IMR-90 (cell line): Measurements from ENCODE around the gene RFT1. TPM values are rescaled to one million over a fixed set of nuclear protein-coding genes. Genes with fewer than 3 reads are reported as not detected.
A peak's percentile ranks its signal among the peaks of the same experiment; 100 is the strongest.

Source experiments
- ATAC-seq: fragments of 200-7000 bp; cut with Tn5 transposase; 2 replicates; pipeline ENCODE4 v1.9.1; 2020; ENCODE audit warnings: low read depth, mild to moderate bottlenecking, moderate library complexity
- BruUV-seq: library from RNA; stranded (reverse); fragments of 400-500 nt; replicated peaks from 2 replicates; lab custom pipeline; 2021; lab: Mats Ljungman, UMichigan
- CTCF ChIA-PET: fragments of 300-600 bp; formaldehyde crosslinking; extraction: SDS; loops from one replicate; lab custom pipeline; 2021; ENCODE audit warnings: antibody characterized with exemption; lab: Yijun Ruan, JAX
- POLR2A ChIA-PET: fragments of 300-600 bp; sonication (Branson Sonifier 250); formaldehyde crosslinking; loops from one replicate; lab custom pipeline; 2022; ENCODE audit warnings: antibody characterized with exemption; ENCODE audit not compliant: unreplicated experiment; lab: Charles Lee
- DNase-seq: peaks from one replicate; pipeline ENCODE4 v3.0.0; 2013
- H2AFZ ChIP-seq: replicated peaks from 2 replicates; pipeline ENCODE3; 2013; ENCODE audit warnings: low read length, mild to moderate bottlenecking; ENCODE audit not compliant: poor library complexity
- H2AK5ac ChIP-seq: 2 replicates; pipeline ENCODE4 v1.6.1; 2013; ENCODE audit warnings: low read depth, low read length, inconsistent platforms
- H2AK9ac ChIP-seq: replicated peaks from 2 replicates; pipeline ENCODE3; 2013; ENCODE audit warnings: mild to moderate bottlenecking, low read depth, low read length, moderate library complexity; ENCODE audit not compliant: poor library complexity
- H2BK120ac ChIP-seq: 2 replicates; pipeline ENCODE4 v1.6.1; 2013; ENCODE audit warnings: low read depth, low read length, inconsistent platforms
- H2BK15ac ChIP-seq: 3 replicates; pipeline ENCODE4 v1.6.1; 2013; ENCODE audit warnings: low read depth, low read length, inconsistent platforms
- H2BK20ac ChIP-seq: 2 replicates; pipeline ENCODE4 v1.6.1; 2013; ENCODE audit warnings: low read depth, mild to moderate bottlenecking, inconsistent platforms, low read length, moderate library complexity
- H2BK5ac ChIP-seq: 2 replicates; pipeline ENCODE4 v1.6.1; 2013; ENCODE audit warnings: mild to moderate bottlenecking, low read depth, low read length, inconsistent platforms; ENCODE audit not compliant: poor library complexity, severe bottlenecking
- H3K14ac ChIP-seq: replicated peaks from 2 replicates; pipeline ENCODE4 v1.6.1; 2013; ENCODE audit warnings: low read depth, low read length, inconsistent platforms
- H3K18ac ChIP-seq: 2 replicates; pipeline ENCODE4 v1.6.1; 2013; ENCODE audit warnings: low read depth, low read length, control low read depth
- H3K23ac ChIP-seq: 2 replicates; pipeline ENCODE4 v1.6.1; 2013; ENCODE audit warnings: low read depth, low read length, inconsistent platforms
- H3K27ac ChIP-seq: 2 replicates; pipeline ENCODE4 v1.5.1; 2013; ENCODE audit warnings: mild to moderate bottlenecking, control low read depth, low read length; ENCODE audit not compliant: insufficient read depth
- H3K27me3 ChIP-seq: 2 replicates; pipeline ENCODE4 v1.6.1; 2013; ENCODE audit warnings: low read length; ENCODE audit not compliant: control insufficient read depth, insufficient read depth
- H3K36me3 ChIP-seq: 2 replicates; pipeline ENCODE4 v1.6.1; 2013; ENCODE audit warnings: low read length, mixed read lengths; ENCODE audit not compliant: control insufficient read depth, insufficient read depth
- H3K4ac ChIP-seq: 2 replicates; pipeline ENCODE4 v1.6.1; 2013; ENCODE audit warnings: low read depth, low read length, inconsistent platforms
- H3K4me1 ChIP-seq: 2 replicates; pipeline ENCODE4 v1.6.1; 2013; ENCODE audit warnings: low read length, mixed read lengths; ENCODE audit not compliant: control insufficient read depth, insufficient read depth
- H3K4me2 ChIP-seq: 2 replicates; pipeline ENCODE4 v1.6.1; 2013; ENCODE audit warnings: low read depth, mild to moderate bottlenecking, control low read depth, low read length, moderate library complexity
- H3K4me3 ChIP-seq: 2 replicates; pipeline ENCODE4 v1.5.1; 2013; ENCODE audit warnings: low read depth, mild to moderate bottlenecking, control low read depth, low read length, moderate library complexity; ENCODE audit not compliant: insufficient read depth
- H3K56ac ChIP-seq: 2 replicates; pipeline ENCODE4 v1.6.1; 2013; ENCODE audit warnings: low read length, inconsistent platforms; ENCODE audit not compliant: insufficient read depth; ENCODE audit errors: extremely low read depth
- H3K79me1 ChIP-seq, 2 experiments: 2 replicates each; pipeline ENCODE4 v1.6.1; 2013; ENCODE audit warnings: low read length in 2 of 2, inconsistent platforms in 1 of 2, low read depth in 1 of 2
- H3K9ac ChIP-seq: 2 replicates; pipeline ENCODE4 v1.6.1; 2013; ENCODE audit warnings: low read depth, low read length, control low read depth
- H3K9me1 ChIP-seq: 2 replicates; pipeline ENCODE4 v1.6.1; 2013; ENCODE audit warnings: low read length, inconsistent platforms; ENCODE audit not compliant: insufficient read depth
- H3K9me3 ChIP-seq: 2 replicates; pipeline ENCODE4 v1.6.1; 2013; ENCODE audit warnings: low read length; ENCODE audit not compliant: control insufficient read depth, insufficient read depth
- H4K20me1 ChIP-seq: 2 replicates; pipeline ENCODE4 v1.6.1; 2013; ENCODE audit warnings: low read length, inconsistent platforms; ENCODE audit not compliant: insufficient read depth
- H4K5ac ChIP-seq: 2 replicates; pipeline ENCODE4 v1.6.1; 2013; ENCODE audit warnings: mild to moderate bottlenecking, low read depth, low read length, control low read depth
- H4K8ac ChIP-seq, 2 experiments: 2 replicates each; pipeline ENCODE4 v1.6.1; 2013; ENCODE audit warnings: low read depth in 2 of 2, low read length in 2 of 2, control low read depth in 1 of 2, inconsistent platforms in 1 of 2
- H4K91ac ChIP-seq: 2 replicates; pipeline ENCODE4 v1.6.1; 2013; ENCODE audit warnings: low read depth, low read length, inconsistent platforms; ENCODE audit not compliant: insufficient read depth
- BHLHE40 ChIP-seq: fragments of 150-350 bp; IDR thresholded peaks from 2 replicates; pipeline ENCODE4 v1.6.1; 2016; ENCODE audit warnings: mild to moderate bottlenecking, low read depth, low read length
- CEBPB ChIP-seq: IDR thresholded peaks from 2 replicates; pipeline ENCODE4 v1.6.1; 2012; ENCODE audit warnings: low read depth, low read length, improper control_type of control experiment
- CHD1 ChIP-seq: IDR thresholded peaks from 2 replicates; pipeline ENCODE4 v1.6.1; 2012; ENCODE audit warnings: low read depth, low read length, improper control_type of control experiment
- CTCF ChIP-seq: conservative IDR thresholded peaks from 2 replicates; pipeline ENCODE4 v1.5.1; 2012; ENCODE audit warnings: mild to moderate bottlenecking, low read depth, low read length, improper control_type of control experiment
- ELK1 ChIP-seq: fragments of 150-350 bp; IDR thresholded peaks from 2 replicates; pipeline ENCODE4 v1.6.1; 2016; ENCODE audit warnings: low read depth, mild to moderate bottlenecking, low read length, moderate library complexity, borderline replicate concordance
- FOS ChIP-seq: fragments of 150-350 bp; IDR thresholded peaks from 2 replicates; pipeline ENCODE4 v1.6.1; 2016; ENCODE audit warnings: low read depth, low read length
- MAFK ChIP-seq: IDR thresholded peaks from 2 replicates; pipeline ENCODE4 v1.6.1; 2012; ENCODE audit warnings: low read depth, low read length, improper control_type of control experiment
- MAZ ChIP-seq: IDR thresholded peaks from 2 replicates; pipeline ENCODE4 v1.6.1; 2012; ENCODE audit warnings: low read depth, mild to moderate bottlenecking, low read length, improper control_type of control experiment, moderate library complexity, borderline replicate concordance
- MXI1 ChIP-seq: IDR thresholded peaks from 2 replicates; pipeline ENCODE4 v1.6.1; 2012; ENCODE audit warnings: low read depth, mild to moderate bottlenecking, low read length, moderate library complexity, borderline replicate concordance
- NFE2L2 ChIP-seq: fragments of 150-350 bp; IDR thresholded peaks from 2 replicates; pipeline ENCODE4 v1.6.1; 2016; ENCODE audit warnings: low read depth, mild to moderate bottlenecking, low read length
- POLR2A ChIP-seq: IDR thresholded peaks from 2 replicates; pipeline ENCODE4 v1.6.1; 2012; ENCODE audit warnings: mild to moderate bottlenecking, low read depth, low read length
- RAD21 ChIP-seq: IDR thresholded peaks from 2 replicates; pipeline ENCODE4 v1.6.1; 2012; ENCODE audit warnings: low read length, improper control_type of control experiment
- RCOR1 ChIP-seq: IDR thresholded peaks from 2 replicates; pipeline ENCODE4 v1.6.1; 2012; ENCODE audit warnings: mild to moderate bottlenecking, low read length, improper control_type of control experiment; ENCODE audit not compliant: insufficient replicate concordance
- RFX5 ChIP-seq: IDR thresholded peaks from 2 replicates; pipeline ENCODE4 v1.8.0; 2012; ENCODE audit warnings: low read depth, mild to moderate bottlenecking, low read length, moderate library complexity
- SMC3 ChIP-seq: fragments of 150-350 bp; IDR thresholded peaks from 2 replicates; pipeline ENCODE4 v1.6.1; 2016; ENCODE audit warnings: low read depth, mild to moderate bottlenecking, antibody characterized with exemption, low read length, moderate library complexity
- USF2 ChIP-seq: fragments of 150-350 bp; IDR thresholded peaks from 2 replicates; pipeline ENCODE4 v1.6.1; 2017; ENCODE audit warnings: mild to moderate bottlenecking, antibody characterized with exemption, low read length, low read depth
- WGBS, 2 experiments: methylation state at CpG; one replicate each; pipeline versions ENCODE4 v1.1.5 to v1.1.7; 2013; ENCODE audit warnings: missing lambda C conversion rate in 2 of 2; ENCODE audit not compliant: insufficient read length in 1 of 2; ENCODE audit errors: extremely low coverage in 2 of 2; 5-methylcytosine and 5-hydroxymethylcytosine counted together
- dilution Hi-C: fragments of 300-500 bp; cut with HindIII; formaldehyde crosslinking; loops from one replicate; pipeline ENCODE4 v1.14.3; 2018; ENCODE audit warnings: low sequenced_read_pairs; ENCODE audit not compliant: unreplicated experiment
- in situ Hi-C: fragments of 300-500 bp; cut with MboI; formaldehyde crosslinking; loops from 3 replicates; pipeline ENCODE4 v1.14.3; 2019; ENCODE audit warnings: low sequenced_read_pairs, inconsistent platforms, mixed read lengths
- intact Hi-C: fragments of 100-400 bp; cut with micrococcal nuclease; formaldehyde crosslinking; loops from 2 replicates; pipeline ENCODE4 v1.10.0; 2022
- polyA plus RNA-seq, 3 experiments: library from polyadenylated mRNA; depleted of rRNA; stranded (reverse); fragments of >200 nt; gene quantifications; 2 replicates each; pipeline ENCODE4 v1.2.3, GENCODE V29; 2012; ENCODE audit warnings: low replicate concordance in 1 of 3
- total RNA-seq: library from RNA; depleted of rRNA; stranded (reverse); fragments of >200 nt; gene quantifications from 2 replicates; pipeline ENCODE4 v1.2.3, GENCODE V29; 2012

The RFT1 gene
- total and polyA plus RNA-seq, 2 of the 4 experiments (the other 2 are of a cell fraction) = 14.5 to 23.5 TPM

- no peak overlapping the region for H3K23ac ChIP-seq
- H4K20me1 ChIP-seq = no peaks in the 10 kb centered on the region
- H4K91ac ChIP-seq = no peak overlapping the region
- H3K56ac ChIP-seq = no peak overlapping the region
- no peak overlapping the region for H2AK5ac ChIP-seq
- DNase-seq = no peak
- H2BK5ac ChIP-seq = no peak overlapping the region
- peaks cover 12% of the 10 kb centered on the region; the same call in 1 of the 2 replicates for H3K4me1 ChIP-seq
- no peaks in the 10 kb centered on the region for H3K9me1 ChIP-seq
- POLR2A ChIA-PET = no interaction called here
- H3K4ac ChIP-seq = no peak overlapping the region
- peak overlapping the region; percentile 65 for H2AFZ ChIP-seq
- no peak overlapping the region for H2BK20ac ChIP-seq
- dilution Hi-C loops = no loop called here
- CTCF ChIA-PET = no interaction called here
- no peak overlapping the region for H3K4me3 ChIP-seq
- H3K79me1 ChIP-seq = peaks cover 0 to 5% of the 10 kb centered on the region in 2 experiments; a peak in 1 of 4 replicates
- no peak overlapping the region for H4K5ac ChIP-seq
- H3K9ac ChIP-seq = no peak overlapping the region
- 30% methylated on average over 2 of the region's 36 CpGs; no CpG with 5 or more reads in 1 of the 2 experiments for WGBS, 2 experiments
- no peak overlapping the region for H2BK15ac ChIP-seq
- H3K27ac ChIP-seq = no peak overlapping the region
- in situ Hi-C loops = no loop called here
- no peak overlapping the region for H4K8ac ChIP-seq
- H3K4me2 ChIP-seq = no peak overlapping the region
- no TSS peak for BruUV-seq
- no peak overlapping the region for H3K18ac ChIP-seq
- H2AK9ac ChIP-seq = no peak overlapping the region
- no peak overlapping the region for H3K14ac ChIP-seq
- intact Hi-C loops = no loop called here
- no peaks in the 10 kb centered on the region for H3K36me3 ChIP-seq
- TF ChIP-seq NFE2L2 = no peak
- TF ChIP-seq CEBPB = no peak
- no peak for TF ChIP-seq RFX5
- no peak for TF ChIP-seq MAZ
- no peak for TF ChIP-seq RCOR1
- no peak for TF ChIP-seq RAD21
- TF ChIP-seq SMC3 = no peak
- TF ChIP-seq CHD1 = no peak
- TF ChIP-seq FOS = no peak
- no peak for TF ChIP-seq CTCF
- TF ChIP-seq POLR2A = no peak
- TF ChIP-seq MXI1 = no peak
- no peak for TF ChIP-seq ELK1
- TF ChIP-seq MAFK = no peak
- TF ChIP-seq BHLHE40 = no peak
- no peak for TF ChIP-seq USF2
- H2BK120ac ChIP-seq = no peak overlapping the region
- no peak for ATAC-seq
- H3K27me3 ChIP-seq = peaks cover 36% of the 10 kb centered on the region
- no peaks in the 10 kb centered on the region for H3K9me3 ChIP-seq
Measured at GRCh38 chr3:53156368-53156834, 26.2 kb upstream of the RFT1 start.
